Lung (tissue), 12 donors: Measurements from ENCODE around the gene RRM1. TPM values are rescaled to one million over a fixed set of nuclear protein-coding genes. Genes with fewer than 3 reads are reported as not detected.

Experiments
- ATAC-seq: fragments of 200-7000 bp; cut with Tn5 transposase; one replicate; pipeline ENCODE4 v1.9.1; 2020; ENCODE audit warnings: moderate number of reproducible peaks; ENCODE audit not compliant: insufficient read depth, low FRiP score
- DNase-seq, 3 donors: peaks; one replicate each; pipeline ENCODE4 v3.0.0-alpha.2; 2013 to 2017
- H3K27ac ChIP-seq, 2 donors: one replicate each; pipeline ENCODE4 v1.5.1; 2013; ENCODE audit warnings: mild to moderate bottlenecking in 2 of 2, moderate library complexity in 2 of 2, control low read depth in 1 of 2, inconsistent platforms in 1 of 2, low read depth in 1 of 2, low read length in 1 of 2
- H3K27me3 ChIP-seq, 3 donors: one replicate each; pipeline ENCODE4 v1.5.1; 2013; ENCODE audit warnings: low read length in 2 of 3; ENCODE audit not compliant: control insufficient read depth in 3 of 3, insufficient read depth in 3 of 3
- H3K36me3 ChIP-seq, 4 donors: one replicate each; pipeline ENCODE4 v1.5.1; 2013; ENCODE audit warnings: low read length in 4 of 4, mild to moderate bottlenecking in 1 of 4, moderate library complexity in 1 of 4; ENCODE audit not compliant: control insufficient read depth in 4 of 4, insufficient read depth in 4 of 4
- H3K4me1 ChIP-seq, 5 donors: one replicate each; pipeline ENCODE4 v1.5.1; 2013; ENCODE audit warnings: low read length in 5 of 5, mild to moderate bottlenecking in 2 of 5, moderate library complexity in 1 of 5; ENCODE audit not compliant: control insufficient read depth in 5 of 5, insufficient read depth in 5 of 5
- H3K4me3 ChIP-seq: one replicate; pipeline ENCODE4 v1.5.1; 2013; ENCODE audit warnings: mild to moderate bottlenecking, control low read depth, moderate library complexity
- H3K9ac ChIP-seq, 2 donors: one replicate each; pipeline ENCODE4 v1.5.1; 2013; ENCODE audit warnings: low read length in 2 of 2, control low read depth in 1 of 2; ENCODE audit not compliant: insufficient read depth in 1 of 2
- H3K9me3 ChIP-seq, 4 donors: one replicate each; pipeline ENCODE4 v1.5.1; 2013; ENCODE audit warnings: low read length in 3 of 4, mild to moderate bottlenecking in 1 of 4, moderate library complexity in 1 of 4; ENCODE audit not compliant: control insufficient read depth in 4 of 4, insufficient read depth in 3 of 4
- CTCF ChIP-seq: IDR thresholded peaks from 2 replicates; pipeline ENCODE4 v1.5.1; 2012; ENCODE audit warnings: mild to moderate bottlenecking; ENCODE audit errors: control extremely low read depth, extremely low read depth
- WGBS, 2 donors: extraction: QIAGEN DNeasy Blood & Tissue Kit; methylation state at CpG; one replicate each; pipeline ENCODE4 v1.1.7; 2013; 5-methylcytosine and 5-hydroxymethylcytosine counted together
- polyA plus RNA-seq, 2 donors: library from polyadenylated mRNA; stranded (reverse); fragments of 200-250 nt; gene quantifications; one replicate each; pipeline ENCODE4 v1.2.1, GENCODE V29; 2013
- total RNA-seq, 2 donors: library from RNA; depleted of rRNA in 1 of 2; stranded (reverse); fragments of >200 nt in 1 of 2; gene quantifications; one replicate each; pipeline ENCODE4 v1.2.1, GENCODE V29; 2014 to 2021
- donor health status: control.
- donor health status: control.
- donor health status: Bipolar disorder and iron deficiency.
- donor health status: healthy.
- donor health status: DM: yes; HTN: yes; CAD: no.

The RRM1 gene
- total and polyA plus RNA-seq, 4 donors: 9.4 to 46.5 (median 25.8) TPM

GRCh38 chr11:4178813-4179662 lies 84.4 kb downstream of the RRM1 start:
- H3K9me3 ChIP-seq: no peaks in the 10 kb centered on the region
- H3K4me1 ChIP-seq: no peaks in the 10 kb centered on the region
- no peak overlapping the region for H3K4me3 ChIP-seq
- no peak overlapping the region for H3K9ac ChIP-seq
- no peak overlapping the region for H3K27ac ChIP-seq
- H3K27me3 ChIP-seq: no peaks in the 10 kb centered on the region
- TF ChIP-seq CTCF: no peak
- 62 to 64% methylated on average over 3 of the region's 3 CpGs for WGBS, 2 donors
- no peak for DNase-seq
- no peak for ATAC-seq
- no peaks in the 10 kb centered on the region for H3K36me3 ChIP-seq

GRCh38 chr11:4180441-4181183 lies 86.0 kb downstream of the RRM1 start:
- H3K27me3 ChIP-seq: no peaks in the 10 kb centered on the region
- no peaks in the 10 kb centered on the region for H3K9me3 ChIP-seq
- H3K36me3 ChIP-seq: no peaks in the 10 kb centered on the region
- ATAC-seq (no peak), DNase-seq (no peak)
- no peak overlapping the region for H3K4me3 ChIP-seq
- no peak overlapping the region for H3K27ac ChIP-seq
- WGBS, 2 donors: 90 to 94% methylated on average over 5 of the region's 5 CpGs
- no peak overlapping the region for H3K9ac ChIP-seq
- TF ChIP-seq CTCF: no peak
- peaks cover 0 to 3% (median 0%) of the 10 kb centered on the region in 5 donors for H3K4me1 ChIP-seq

DNA sequence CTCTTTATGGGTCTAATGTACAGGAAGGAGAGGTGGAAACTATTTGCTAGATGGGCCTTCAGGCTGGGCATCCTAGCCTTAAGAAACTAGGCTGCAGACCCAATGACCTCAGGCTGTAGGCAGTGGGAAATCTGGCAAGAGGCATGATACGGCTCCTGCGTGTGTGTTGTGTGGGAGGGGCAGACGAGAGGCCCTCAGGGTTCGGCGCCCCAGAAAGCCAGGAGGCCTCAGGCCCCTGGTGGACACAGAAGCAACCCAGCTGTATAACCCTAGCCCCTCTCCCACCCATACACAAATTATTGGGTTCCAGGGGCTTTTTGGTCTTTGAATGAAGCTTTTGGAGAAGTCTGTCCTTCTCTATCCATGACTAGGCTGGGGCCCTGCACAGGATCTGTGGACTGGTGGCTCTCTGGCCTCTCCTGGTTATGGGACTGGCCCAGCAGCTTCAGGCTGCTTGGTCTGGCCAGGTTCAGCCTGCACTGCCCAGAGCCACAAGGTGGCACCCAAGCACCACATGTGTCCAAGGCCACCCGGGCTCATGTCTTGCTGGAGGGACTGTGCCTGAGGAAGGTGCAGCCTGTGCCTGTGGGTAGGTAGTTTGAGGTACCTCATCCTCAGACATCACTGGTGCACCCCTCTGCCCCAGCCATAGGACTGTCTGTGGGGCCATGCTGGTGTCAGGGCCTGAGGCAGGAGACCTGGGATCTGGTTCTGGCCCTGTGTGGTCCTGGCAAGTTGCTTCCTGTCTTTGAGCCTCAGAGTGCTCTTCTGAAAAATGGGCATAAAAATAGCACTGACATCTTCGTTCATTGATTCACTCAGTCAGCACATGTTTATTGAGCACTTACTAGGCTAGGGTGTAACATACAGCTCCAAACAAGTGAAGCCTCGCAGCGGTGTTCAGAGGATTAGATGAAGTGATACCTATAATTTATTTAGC lies 87.5 kb downstream of the RRM1 start:
- H3K9me3 ChIP-seq: no peaks in the 10 kb centered on the region
- no peaks in the 10 kb centered on the region for H3K36me3 ChIP-seq
- H3K4me1 ChIP-seq: peaks cover 0 to 3% (median 0%) of the 10 kb centered on the region in 5 donors
- H3K27ac ChIP-seq: no peak overlapping the region
- TF ChIP-seq CTCF: peak; percentile 32
- H3K9ac ChIP-seq: no peak overlapping the region
- H3K27me3 ChIP-seq: no peaks in the 10 kb centered on the region
- no peak overlapping the region for H3K4me3 ChIP-seq
- WGBS, 2 donors: 61 to 62% methylated on average over 9 of the region's 9 CpGs
- DNase-seq (peak; percentile 46 to 53 (median 52)), ATAC-seq (no peak)
